PC-3 (cell line): ENCODE data around the gene SGK2. TPM values are rescaled to one million over a fixed set of nuclear protein-coding genes. Genes with fewer than 3 reads are reported as not detected.

ENCODE experiments used
- ATAC-seq: fragments of 200-7000 bp; cut with Tn5 transposase; 2 replicates; pipeline ENCODE4 v1.9.1; 2020; ENCODE audit warnings: mild to moderate bottlenecking, moderate library complexity
- BruUV-seq: library from RNA; stranded (reverse); fragments of 400-500 nt; replicated peaks from 2 replicates; lab custom pipeline; 2021; lab: Mats Ljungman, UMichigan
- CTCF ChIA-PET: fragments of 300-600 bp; sonication (Branson Sonifier 250); formaldehyde crosslinking; loops from one replicate; lab custom pipeline; 2022; ENCODE audit warnings: antibody characterized with exemption; lab: Charles Lee
- POLR2A ChIA-PET: fragments of 300-600 bp; sonication (Branson Sonifier 250); formaldehyde crosslinking; loops from one replicate; lab custom pipeline; 2022; ENCODE audit warnings: antibody characterized with exemption; ENCODE audit not compliant: unreplicated experiment; lab: Charles Lee
- DNase-seq: peaks from one replicate; pipeline ENCODE4 v3.0.0-alpha.2; 2015
- H2AFZ ChIP-seq: fragments of 300-600 bp; sonication (generic); 2 replicates; pipeline ENCODE4 v1.6.0; 2016; ENCODE audit warnings: antibody characterized with exemption, low read length
- H3F3A ChIP-seq: fragments of 300-600 bp; sonication (generic); one replicate; pipeline ENCODE4 v1.6.0; 2017; ENCODE audit warnings: antibody characterized with exemption, low read length, control low read depth, mild to moderate bottlenecking; ENCODE audit not compliant: unreplicated experiment
- H3K27ac ChIP-seq: fragments of 300-600 bp; sonication (generic); 2 replicates; pipeline ENCODE4 v1.5.1; 2016; ENCODE audit warnings: mild to moderate bottlenecking, low read length
- H3K27me3 ChIP-seq: fragments of 300-600 bp; sonication (generic); 2 replicates; pipeline ENCODE4 v1.6.1; 2016; ENCODE audit warnings: low read length, mixed read lengths
- H3K36me3 ChIP-seq: fragments of 300-600 bp; sonication (generic); 2 replicates; pipeline ENCODE4 v1.6.1; 2016; ENCODE audit warnings: low read depth, mixed run types, low read length, mixed read lengths
- H3K4me1 ChIP-seq: fragments of 300-600 bp; sonication (generic); 2 replicates; pipeline ENCODE4 v1.5.1; 2016; ENCODE audit warnings: low read length; ENCODE audit not compliant: insufficient read depth
- H3K4me2 ChIP-seq: fragments of 300-600 bp; sonication (generic); 2 replicates; pipeline ENCODE4 v1.6.0; 2016; ENCODE audit warnings: low read length
- H3K4me3 ChIP-seq: fragments of 300-600 bp; sonication (generic); 2 replicates; pipeline ENCODE4 v1.5.1; 2016; ENCODE audit warnings: mild to moderate bottlenecking, low read length, mixed read lengths
- H3K79me2 ChIP-seq: fragments of 300-600 bp; sonication (generic); 2 replicates; pipeline ENCODE4 v1.6.1; 2017; ENCODE audit warnings: low read length, mixed read lengths
- H3K9ac ChIP-seq: fragments of 300-600 bp; sonication (generic); 2 replicates; pipeline ENCODE4 v1.6.0; 2016; ENCODE audit warnings: mild to moderate bottlenecking, low read length
- H3K9me2 ChIP-seq: fragments of 300-600 bp; sonication (generic); replicated peaks from 2 replicates; pipeline ENCODE4 v1.6.1; 2016; ENCODE audit warnings: mixed run types, low read length, mixed read lengths
- H3K9me3 ChIP-seq: fragments of 300-600 bp; sonication (generic); 2 replicates; pipeline ENCODE4 v1.6.1; 2016; ENCODE audit warnings: low read length, mixed read lengths
- H4K20me1 ChIP-seq: fragments of 300-600 bp; sonication (generic); 2 replicates; pipeline ENCODE4 v1.6.1; 2016; ENCODE audit warnings: low read length, mixed read lengths
- EZH2 ChIP-seq: fragments of 300-600 bp; sonication (generic); IDR thresholded peaks from one replicate; pipeline ENCODE4 v1.6.1; 2017; ENCODE audit warnings: antibody characterized with exemption, mild to moderate bottlenecking, low read length; ENCODE audit not compliant: unreplicated experiment
- EZH2phosphoT487 ChIP-seq: fragments of 300-600 bp; sonication (generic); IDR thresholded peaks from 2 replicates; pipeline ENCODE4 v1.6.1; 2018; ENCODE audit warnings: mild to moderate bottlenecking, antibody characterized with exemption, low read length, borderline replicate concordance
- intact Hi-C: fragments of 100-400 bp; cut with micrococcal nuclease; formaldehyde crosslinking; loops from 2 replicates; pipeline ENCODE4 v1.9.0; 2023
- total RNA-seq: library from RNA; depleted of rRNA; stranded (reverse); fragments of >200 nt; gene quantifications from 2 replicates; pipeline ENCODE4 v1.2.3, GENCODE V29; 2014
- TF ChIP-seq, protein P1 (sequence below): fragments of 300-600 bp; sonication (generic); conservative IDR thresholded peaks from 2 replicates; pipeline ENCODE4 v1.5.1; 2017; ENCODE audit warnings: antibody characterized with exemption, low read depth, mild to moderate bottlenecking, low read length

Gene SGK2
- total RNA-seq, 1 experiment from 2014 or later = 6.6 TPM

DNA sequence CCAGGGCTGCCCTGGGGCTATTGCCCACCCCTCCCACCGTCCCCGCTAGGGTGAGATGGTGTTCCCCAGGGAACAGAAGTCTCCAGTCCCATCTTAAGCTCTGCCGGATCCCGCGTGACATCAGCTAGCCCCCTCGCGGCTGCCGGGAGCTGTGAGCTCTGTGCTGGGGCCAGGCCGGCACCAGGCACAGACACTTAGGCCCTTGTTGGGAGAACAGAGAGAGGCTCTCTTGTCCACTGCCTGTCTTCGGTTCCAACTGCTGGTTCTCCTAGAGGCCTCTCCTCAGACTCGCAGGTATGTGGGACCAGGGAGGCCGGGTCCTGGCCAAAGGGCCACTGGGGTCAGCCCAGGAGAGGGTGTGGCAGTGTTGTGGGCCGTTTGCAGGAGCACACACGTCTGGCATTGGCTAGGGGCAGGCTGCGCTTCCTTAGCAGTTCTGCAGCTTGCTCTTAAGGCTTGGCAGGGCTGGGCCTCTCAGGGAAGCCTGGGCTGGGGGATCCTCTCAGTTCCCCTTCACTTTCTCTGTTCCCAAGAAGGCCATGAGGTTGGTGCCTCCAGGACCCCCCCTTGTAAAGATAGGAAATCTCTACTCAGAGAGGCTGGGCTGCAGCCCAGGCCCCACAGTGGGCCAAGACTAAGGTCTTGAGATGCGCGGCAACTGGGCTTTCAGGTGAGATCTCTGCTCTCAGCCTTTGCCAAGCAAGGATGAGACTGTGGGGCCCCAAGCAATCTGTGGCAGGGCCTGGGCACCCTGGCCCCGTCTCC lies 6.3 kb downstream of the SGK2 start:
- H3K27ac ChIP-seq = no peak overlapping the region
- H3K27me3 ChIP-seq = no peaks in the 10 kb centered on the region
- H3K36me3 ChIP-seq = no peaks in the 10 kb centered on the region
- no peaks in the 10 kb centered on the region for H4K20me1 ChIP-seq
- ChIA-PET POLR2A (no interaction called here), CTCF (no interaction called here)
- TF ChIP-seq, protein P1, sequence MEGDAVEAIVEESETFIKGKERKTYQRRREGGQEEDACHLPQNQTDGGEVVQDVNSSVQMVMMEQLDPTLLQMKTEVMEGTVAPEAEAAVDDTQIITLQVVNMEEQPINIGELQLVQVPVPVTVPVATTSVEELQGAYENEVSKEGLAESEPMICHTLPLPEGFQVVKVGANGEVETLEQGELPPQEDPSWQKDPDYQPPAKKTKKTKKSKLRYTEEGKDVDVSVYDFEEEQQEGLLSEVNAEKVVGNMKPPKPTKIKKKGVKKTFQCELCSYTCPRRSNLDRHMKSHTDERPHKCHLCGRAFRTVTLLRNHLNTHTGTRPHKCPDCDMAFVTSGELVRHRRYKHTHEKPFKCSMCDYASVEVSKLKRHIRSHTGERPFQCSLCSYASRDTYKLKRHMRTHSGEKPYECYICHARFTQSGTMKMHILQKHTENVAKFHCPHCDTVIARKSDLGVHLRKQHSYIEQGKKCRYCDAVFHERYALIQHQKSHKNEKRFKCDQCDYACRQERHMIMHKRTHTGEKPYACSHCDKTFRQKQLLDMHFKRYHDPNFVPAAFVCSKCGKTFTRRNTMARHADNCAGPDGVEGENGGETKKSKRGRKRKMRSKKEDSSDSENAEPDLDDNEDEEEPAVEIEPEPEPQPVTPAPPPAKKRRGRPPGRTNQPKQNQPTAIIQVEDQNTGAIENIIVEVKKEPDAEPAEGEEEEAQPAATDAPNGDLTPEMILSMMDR = no peak
- TF ChIP-seq EZH2phosphoT487 = no peak
- TF ChIP-seq EZH2 = no peak
- no peaks in the 10 kb centered on the region for H3K9me3 ChIP-seq
- no peak overlapping the region for H3K4me3 ChIP-seq
- no peak overlapping the region for H3K9ac ChIP-seq
- H3F3A ChIP-seq = no peaks in the 10 kb centered on the region
- no peak overlapping the region for H2AFZ ChIP-seq
- BruUV-seq = no TSS peak
- no peaks in the 10 kb centered on the region for H3K4me1 ChIP-seq
- no peak overlapping the region for H3K4me2 ChIP-seq
- H3K9me2 ChIP-seq = no peaks in the 10 kb centered on the region
- intact Hi-C loops = no loop called here
- DNase-seq (no peak), ATAC-seq (no peak)
- H3K79me2 ChIP-seq = no peaks in the 10 kb centered on the region

DNA sequence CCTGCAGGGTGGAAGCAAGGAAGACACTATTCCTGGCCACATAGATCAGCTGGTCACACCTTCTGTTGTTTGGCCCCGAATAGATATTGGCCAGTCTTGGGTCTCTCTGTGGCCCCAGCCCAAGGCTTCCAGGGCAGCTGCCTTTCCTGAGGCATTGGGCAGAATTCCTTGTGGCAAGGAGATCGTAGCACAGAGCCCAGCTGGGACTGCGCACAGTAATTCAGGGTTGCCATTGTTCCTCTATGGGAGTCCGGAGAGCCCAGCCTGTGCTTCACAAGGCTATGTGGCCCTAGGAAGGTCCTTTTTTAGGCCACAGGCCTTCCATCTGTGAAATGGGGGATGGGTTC lies 6.9 kb downstream of the SGK2 start:
- CTCF ChIA-PET = no interaction called here

DNA sequence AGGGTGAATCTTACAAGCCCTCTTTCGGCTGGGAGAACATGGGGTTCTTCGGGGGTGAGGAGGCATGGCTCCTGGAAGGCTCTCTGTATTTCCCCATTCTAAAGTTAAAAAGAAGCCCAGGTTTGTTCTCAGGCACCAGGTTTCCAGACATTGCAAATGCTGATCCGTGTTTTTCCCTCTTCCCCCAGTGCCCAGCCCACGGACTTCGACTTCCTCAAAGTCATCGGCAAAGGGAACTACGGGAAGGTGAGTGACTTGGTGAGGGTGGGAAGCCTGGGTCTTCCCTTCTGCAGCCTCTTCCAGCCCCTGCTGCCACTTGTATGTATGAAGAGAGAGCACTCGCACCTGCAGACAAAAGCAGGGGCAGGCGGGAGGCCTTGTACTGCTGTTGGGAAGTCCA lies 8.7 kb downstream of the SGK2 start:
- Histone ChIP-seq H3K4me2 (no peak overlapping the region), H3K79me2 (no peaks in the 10 kb centered on the region), H3K9ac (no peak overlapping the region), H3K27ac (no peak overlapping the region), H4K20me1 (no peaks in the 10 kb centered on the region), H3K9me2 (no peaks in the 10 kb centered on the region), H2AFZ (no peak overlapping the region), H3F3A (no peaks in the 10 kb centered on the region), H3K4me3 (no peak overlapping the region), H3K27me3 (no peaks in the 10 kb centered on the region), H3K4me1 (no peaks in the 10 kb centered on the region), H3K9me3 (no peaks in the 10 kb centered on the region), H3K36me3 (no peaks in the 10 kb centered on the region)
- ATAC-seq (no peak), DNase-seq (no peak)
- POLR2A ChIA-PET = no interaction called here
- TF ChIP-seq EZH2phosphoT487 (no peak), EZH2 (no peak)
- TF ChIP-seq, protein P1 = no peak
- CTCF ChIA-PET = no interaction called here
- intact Hi-C loops = no loop called here
- no TSS peak for BruUV-seq

More for the DNA sequence above, 6.9 kb downstream of the SGK2 start:
- Histone ChIP-seq H3K79me2 (no peaks in the 10 kb centered on the region), H3K27me3 (no peaks in the 10 kb centered on the region), H3K9me2 (no peaks in the 10 kb centered on the region), H3F3A (no peaks in the 10 kb centered on the region), H3K4me3 (no peak overlapping the region), H4K20me1 (no peaks in the 10 kb centered on the region), H3K36me3 (no peaks in the 10 kb centered on the region), H3K4me1 (no peaks in the 10 kb centered on the region), H3K27ac (no peak overlapping the region), H3K9ac (no peak overlapping the region), H3K9me3 (no peaks in the 10 kb centered on the region), H3K4me2 (no peak overlapping the region), H2AFZ (no peak overlapping the region)
- DNase-seq (no peak), ATAC-seq (no peak)
- POLR2A ChIA-PET = no interaction called here
- BruUV-seq = no TSS peak
- TF ChIP-seq EZH2 (no peak), EZH2phosphoT487 (no peak)
- TF ChIP-seq, protein P1 = no peak
- intact Hi-C loops = no loop called here
